Esophagus muscularis mucosa (tissue), 4 donors: ENCODE data around the gene HPX. TPM values are rescaled to one million over a fixed set of nuclear protein-coding genes. Genes with fewer than 3 reads are reported as not detected.
A peak's percentile ranks its signal among the peaks of the same experiment; 100 is the strongest.

Experiments used
- DNase-seq: peaks from one replicate; pipeline ENCODE4 v3.0.0-alpha.2; 2017; ENCODE audit errors: extremely low spot score
- H3K27ac ChIP-seq, 4 donors: fragments of 200-600 bp; sonication (generic); replicated peaks in 1 of 4; 1 replicate in 3 of 4; 2 replicates in 1 of 4; pipeline ENCODE4 v1.5.1; 2016 to 2019; ENCODE audit warnings: mild to moderate bottlenecking in 1 of 4
- H3K27me3 ChIP-seq, 4 donors: fragments of 200-600 bp; sonication (generic); one replicate each; pipeline versions ENCODE4 v1.5.1 to v1.6.0; 2016 to 2019
- H3K36me3 ChIP-seq, 4 donors: fragments of 200-600 bp; sonication (generic); one replicate each; pipeline ENCODE4 v1.5.1; 2016 to 2019
- H3K4me1 ChIP-seq, 4 donors: fragments of 200-600 bp; sonication (generic); one replicate each; pipeline ENCODE4 v1.5.1; 2016 to 2019
- H3K4me3 ChIP-seq, 4 donors: fragments of 200-600 bp; sonication (generic); 1 replicate in 2 of 4; 2 replicates in 2 of 4; pipeline ENCODE4 v1.5.1; 2016 to 2019; ENCODE audit warnings: mild to moderate bottlenecking in 4 of 4, moderate library complexity in 1 of 4
- H3K9me3 ChIP-seq, 4 donors: fragments of 200-600 bp; sonication (generic); 1 replicate in 3 of 4; 2 replicates in 1 of 4; pipeline ENCODE4 v1.5.1; 2016 to 2019
- EP300 ChIP-seq: sonication (generic); formaldehyde crosslinking; IDR thresholded peaks from one replicate; pipeline ENCODE4 v1.6.1; 2017; ENCODE audit warnings: antibody characterized with exemption
- POLR2A ChIP-seq: fragments of 450-650 bp; IDR thresholded peaks from one replicate; pipeline ENCODE4 v1.6.1; 2017; ENCODE audit warnings: antibody characterized with exemption, moderate library complexity, mild to moderate bottlenecking, low read depth
- POLR2AphosphoS5 ChIP-seq, 2 donors: sonication (generic); formaldehyde crosslinking; IDR thresholded peaks; one replicate each; pipeline ENCODE4 v1.6.1; 2017; ENCODE audit warnings: antibody characterized with exemption in 2 of 2
- WGBS: methylation state at CpG from one replicate; pipeline ENCODE4 v1.1.5; 2018; 5-methylcytosine and 5-hydroxymethylcytosine counted together
- intact Hi-C: fragments of 100-400 bp; cut with DNase I; formaldehyde crosslinking; loops from one replicate; pipeline ENCODE4 v1.15.1; 2023
- total RNA-seq, 4 donors: library from RNA; depleted of rRNA; stranded (reverse); fragments of >200 nt; gene quantifications; one replicate each; pipeline versions ENCODE4 v1.1.0 to v1.2.1, GENCODE V29; 2016
- TF ChIP-seq, protein P1 (sequence below), 3 experiments: fragments of 200-600 bp in 2 of 3; fragments of 450-650 bp in 1 of 3; sonication (generic) in 2 of 3; IDR thresholded peaks; one replicate each; pipeline ENCODE4 v1.5.1; 2017 to 2019; ENCODE audit warnings: antibody characterized with exemption in 3 of 3, mild to moderate bottlenecking in 2 of 3, moderate library complexity in 1 of 3

HPX gene
- total RNA-seq, 4 donors from 2014 or later, result 0.50 to 1.2 (median 0.69) TPM

DNA sequence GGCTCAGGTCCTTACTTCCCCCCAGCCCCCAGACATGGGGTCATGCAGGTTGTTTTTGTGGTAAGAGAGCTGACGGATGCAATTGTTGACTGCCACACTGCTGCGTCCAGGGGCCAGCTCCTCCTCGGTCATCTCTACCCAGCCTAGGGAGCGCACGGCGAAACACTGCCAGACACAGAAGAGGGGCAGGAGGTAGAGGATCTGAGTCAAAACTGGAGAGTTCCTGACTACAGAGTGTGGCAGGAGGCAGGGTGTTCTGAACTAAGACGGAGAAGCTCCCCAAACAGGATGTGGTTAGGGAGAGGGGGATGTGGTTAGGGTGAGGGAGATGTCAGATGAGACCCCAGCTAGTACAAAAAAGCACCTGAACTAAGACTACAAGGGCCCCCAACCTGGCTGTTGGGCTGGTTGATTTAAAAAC is 38.2 kb downstream of the HPX start:
- Histone ChIP-seq H3K27ac (no peak overlapping the region), H3K4me1 (peaks cover 0 to 39% (median 20%) of the 10 kb centered on the region in 4 donors), H3K4me3 (no peak overlapping the region), H3K9me3 (no peaks in the 10 kb centered on the region), H3K27me3 (no peaks in the 10 kb centered on the region), H3K36me3 (peaks cover 33 to 71% (median 47%) of the 10 kb centered on the region in 4 donors)
- DNase-seq, result no peak
- no peak for TF ChIP-seq EP300
- TF ChIP-seq POLR2AphosphoS5 (IDR thresholded peaks at IDR 0.05), result no peak
- TF ChIP-seq POLR2A, result no peak
- TF ChIP-seq, protein P1, sequence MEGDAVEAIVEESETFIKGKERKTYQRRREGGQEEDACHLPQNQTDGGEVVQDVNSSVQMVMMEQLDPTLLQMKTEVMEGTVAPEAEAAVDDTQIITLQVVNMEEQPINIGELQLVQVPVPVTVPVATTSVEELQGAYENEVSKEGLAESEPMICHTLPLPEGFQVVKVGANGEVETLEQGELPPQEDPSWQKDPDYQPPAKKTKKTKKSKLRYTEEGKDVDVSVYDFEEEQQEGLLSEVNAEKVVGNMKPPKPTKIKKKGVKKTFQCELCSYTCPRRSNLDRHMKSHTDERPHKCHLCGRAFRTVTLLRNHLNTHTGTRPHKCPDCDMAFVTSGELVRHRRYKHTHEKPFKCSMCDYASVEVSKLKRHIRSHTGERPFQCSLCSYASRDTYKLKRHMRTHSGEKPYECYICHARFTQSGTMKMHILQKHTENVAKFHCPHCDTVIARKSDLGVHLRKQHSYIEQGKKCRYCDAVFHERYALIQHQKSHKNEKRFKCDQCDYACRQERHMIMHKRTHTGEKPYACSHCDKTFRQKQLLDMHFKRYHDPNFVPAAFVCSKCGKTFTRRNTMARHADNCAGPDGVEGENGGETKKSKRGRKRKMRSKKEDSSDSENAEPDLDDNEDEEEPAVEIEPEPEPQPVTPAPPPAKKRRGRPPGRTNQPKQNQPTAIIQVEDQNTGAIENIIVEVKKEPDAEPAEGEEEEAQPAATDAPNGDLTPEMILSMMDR (IDR thresholded peaks at IDR 0.05), result no peak
- intact Hi-C loops, result no loop called here
- WGBS, result 83% methylated on average over 7 of the region's 7 CpGs

DNA sequence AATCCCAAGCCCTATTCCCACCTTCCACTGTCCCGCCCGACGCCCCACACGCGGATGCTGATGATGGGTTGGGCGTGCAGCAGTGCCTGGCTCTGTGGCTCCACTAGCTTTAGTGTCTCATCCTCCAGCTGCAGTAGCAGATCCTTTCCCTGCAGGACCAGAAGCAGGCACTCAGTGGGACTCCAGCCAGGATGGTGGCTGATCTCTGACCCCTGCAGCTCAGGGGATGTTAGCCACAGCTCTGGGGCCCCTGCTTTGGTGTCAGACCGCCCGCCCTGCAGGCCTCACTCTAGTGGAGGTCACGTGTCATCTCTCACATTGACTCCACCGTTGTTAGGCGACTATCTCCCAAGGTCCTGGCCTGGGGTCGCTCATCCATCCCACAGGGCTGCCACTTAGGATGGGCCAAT is 38.7 kb downstream of the HPX start:
- TF ChIP-seq POLR2AphosphoS5 (IDR thresholded peaks at IDR 0.05) (no peak), POLR2A (no peak)
- no peaks in the 10 kb centered on the region for H3K9me3 ChIP-seq
- no peak overlapping the region for H3K27ac ChIP-seq
- peaks cover 33 to 72% (median 47%) of the 10 kb centered on the region in 4 donors for H3K36me3 ChIP-seq
- H3K4me3 ChIP-seq, result no peak overlapping the region
- H3K27me3 ChIP-seq, result no peaks in the 10 kb centered on the region
- 85% methylated on average over 12 of the region's 12 CpGs for WGBS
- H3K4me1 ChIP-seq, result peaks cover 0 to 41% (median 25%) of the 10 kb centered on the region in 4 donors
- DNase-seq, result no peak
- intact Hi-C loops, result no loop called here

DNA sequence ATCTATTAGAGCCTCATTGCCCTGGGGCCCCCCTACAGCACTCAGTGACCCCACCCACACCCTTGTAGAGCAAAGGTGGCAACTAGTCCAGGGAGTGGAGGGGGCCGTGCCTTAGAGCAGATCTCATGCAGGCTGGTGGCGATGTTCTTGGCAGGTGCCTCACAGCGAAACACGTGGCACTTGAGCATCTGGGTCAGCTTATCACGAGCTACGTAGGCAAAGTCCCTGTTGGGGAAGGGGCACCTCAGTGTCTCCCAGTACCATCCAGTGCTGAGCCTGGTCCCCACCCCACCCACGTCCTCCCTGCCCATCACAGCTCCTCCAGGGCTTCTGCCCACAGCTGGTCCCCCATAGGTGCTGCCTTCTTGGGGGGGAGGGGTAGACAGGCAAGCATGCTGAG is 39.3 kb downstream of the HPX start:
- H3K27ac ChIP-seq, result no peak overlapping the region
- intact Hi-C loops, result no loop called here
- H3K4me1 ChIP-seq, result peaks cover 0 to 38% (median 27%) of the 10 kb centered on the region in 4 donors
- TF ChIP-seq POLR2AphosphoS5 (IDR thresholded peaks at IDR 0.05) (no peak), POLR2A (no peak), EP300 (no peak)
- TF ChIP-seq, protein P1 (IDR thresholded peaks at IDR 0.05), result no peak
- DNase-seq, result no peak
- no peaks in the 10 kb centered on the region for H3K27me3 ChIP-seq
- H3K36me3 ChIP-seq, result peaks cover 33 to 71% (median 50%) of the 10 kb centered on the region in 4 donors
- WGBS, result 98% methylated on average over 6 of the region's 7 CpGs
- no peaks in the 10 kb centered on the region for H3K9me3 ChIP-seq
- no peak overlapping the region for H3K4me3 ChIP-seq

DNA sequence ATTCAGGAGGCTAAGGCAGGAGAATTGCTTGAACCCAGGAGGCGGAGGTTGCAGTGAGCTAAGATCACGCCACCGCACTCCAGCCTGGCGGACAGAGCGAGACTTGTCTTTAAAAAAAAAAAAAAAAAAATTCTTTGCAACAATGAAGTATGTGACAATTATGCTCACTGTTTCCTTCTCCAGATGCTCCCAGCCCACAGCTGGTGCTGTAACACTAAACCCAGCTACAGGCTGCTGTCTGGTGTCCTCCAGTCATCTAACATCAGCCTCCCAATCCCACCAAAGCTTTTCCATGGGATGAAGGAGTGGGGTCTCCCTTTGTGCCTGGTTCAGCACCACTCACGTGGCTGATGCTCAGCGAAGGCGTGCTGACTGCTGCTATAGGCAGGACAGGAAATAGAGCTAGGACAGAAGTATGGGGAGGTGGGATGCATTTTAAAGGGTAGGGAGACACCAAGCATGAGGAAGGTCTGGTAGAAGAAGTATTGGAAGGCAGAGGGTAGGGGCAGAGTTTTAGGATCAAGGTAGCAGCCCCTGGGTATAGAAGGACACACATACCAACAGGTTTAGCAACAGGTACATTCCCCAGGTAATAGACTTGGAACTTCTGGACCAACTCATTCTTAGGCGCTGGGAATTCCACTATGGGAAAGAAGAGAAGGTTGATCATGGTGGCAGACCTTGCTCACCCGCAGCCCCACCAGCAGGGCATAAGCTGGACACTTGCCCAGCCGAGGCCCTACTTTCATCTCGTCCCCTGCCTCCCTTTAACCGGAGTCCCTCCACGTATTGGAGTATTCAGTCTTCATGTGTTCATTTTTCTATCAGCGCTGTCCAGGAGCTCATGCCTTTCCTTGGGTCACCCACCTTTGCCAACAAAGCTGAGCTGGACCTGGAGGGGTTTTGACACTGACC is 40.1 kb downstream of the HPX start:
- H3K9me3 ChIP-seq, result no peaks in the 10 kb centered on the region
- TF ChIP-seq, protein P1 (IDR thresholded peaks at IDR 0.05), result no peak
- TF ChIP-seq EP300, result no peak
- TF ChIP-seq POLR2A, result no peak
- no peak for TF ChIP-seq POLR2AphosphoS5 (IDR thresholded peaks at IDR 0.05)
- H3K4me3 ChIP-seq, result no peak overlapping the region
- 94% methylated on average over 15 of the region's 15 CpGs for WGBS
- intact Hi-C loops, result no loop called here
- peaks cover 0 to 30% (median 25%) of the 10 kb centered on the region in 4 donors for H3K4me1 ChIP-seq
- no peak overlapping the region for H3K27ac ChIP-seq
- H3K27me3 ChIP-seq, result no peaks in the 10 kb centered on the region
- H3K36me3 ChIP-seq, result peaks cover 33 to 78% (median 54%) of the 10 kb centered on the region in 4 donors
- DNase-seq, result no peak

DNA sequence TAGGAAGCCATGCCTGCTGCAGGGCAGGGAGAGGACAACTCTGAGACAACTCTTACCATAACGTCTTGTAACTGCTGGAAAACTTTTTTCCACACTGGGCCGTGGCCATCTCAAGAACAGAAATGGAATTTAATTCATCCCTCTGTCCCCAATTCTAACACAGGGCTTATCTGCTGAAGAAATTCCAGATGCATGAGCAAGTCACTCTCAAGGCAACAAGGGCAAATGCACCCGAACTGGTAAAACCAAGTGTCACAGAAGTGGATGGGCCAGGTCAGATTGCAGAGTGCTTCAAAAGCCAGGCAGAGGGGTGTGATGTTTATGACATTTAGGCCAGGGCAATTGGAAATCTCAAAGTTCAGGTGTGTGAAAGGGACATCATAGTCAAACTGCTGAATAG is 43.2 kb downstream of the HPX start:
- no peaks in the 10 kb centered on the region for H3K9me3 ChIP-seq
- DNase-seq, result no peak
- no peaks in the 10 kb centered on the region for H3K27me3 ChIP-seq
- peaks cover 3 to 18% (median 14%) of the 10 kb centered on the region in 4 donors for H3K4me1 ChIP-seq
- H3K4me3 ChIP-seq, result no peak overlapping the region
- intact Hi-C loops, result loop anchor here (10.0 kb wide), 1 partner anchor 207 kb away; the partner anchor contains the start of genes ILK and RRP8
- 30% methylated on average over 3 of the region's 3 CpGs for WGBS
- peaks cover 23 to 89% (median 66%) of the 10 kb centered on the region in 4 donors for H3K36me3 ChIP-seq
- H3K27ac ChIP-seq, result peak overlapping the region in 1 of 4 donors; percentile 20
- TF ChIP-seq POLR2A (no peak), POLR2AphosphoS5 (IDR thresholded peaks at IDR 0.05) (no peak), EP300 (no peak)
- TF ChIP-seq, protein P1 (IDR thresholded peaks at IDR 0.05), result no peak
